DLD1 (cell line): ENCODE results near the gene SELENON.

ENCODE experiments used
- in situ Hi-C: cut with HindIII; loops from 2 replicates; pipeline ENCODE4 v1.10.0; 2017; ENCODE audit warnings: low sequenced_read_pairs

Gene SELENON

DNA sequence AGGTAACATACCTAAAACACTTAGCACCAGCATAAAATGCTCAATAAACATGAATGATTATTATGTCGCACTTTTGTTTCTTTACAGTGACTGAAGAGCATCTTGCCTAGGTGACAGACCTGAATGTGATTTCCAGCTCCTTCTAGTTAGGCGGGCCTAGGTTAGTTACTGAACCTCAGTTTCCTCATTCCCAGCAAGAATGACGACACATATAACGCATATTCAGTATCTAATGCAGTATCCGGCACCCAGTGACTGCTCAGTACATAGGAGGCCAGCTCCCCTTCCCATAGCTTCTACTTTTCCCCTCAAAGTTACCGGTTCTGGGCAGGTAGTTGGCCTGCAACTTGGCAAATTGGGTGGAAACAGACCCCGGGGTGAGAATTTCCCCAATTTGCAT is 58.5 kb downstream of the SELENON start:
- in situ Hi-C loops: no loop called here

DNA sequence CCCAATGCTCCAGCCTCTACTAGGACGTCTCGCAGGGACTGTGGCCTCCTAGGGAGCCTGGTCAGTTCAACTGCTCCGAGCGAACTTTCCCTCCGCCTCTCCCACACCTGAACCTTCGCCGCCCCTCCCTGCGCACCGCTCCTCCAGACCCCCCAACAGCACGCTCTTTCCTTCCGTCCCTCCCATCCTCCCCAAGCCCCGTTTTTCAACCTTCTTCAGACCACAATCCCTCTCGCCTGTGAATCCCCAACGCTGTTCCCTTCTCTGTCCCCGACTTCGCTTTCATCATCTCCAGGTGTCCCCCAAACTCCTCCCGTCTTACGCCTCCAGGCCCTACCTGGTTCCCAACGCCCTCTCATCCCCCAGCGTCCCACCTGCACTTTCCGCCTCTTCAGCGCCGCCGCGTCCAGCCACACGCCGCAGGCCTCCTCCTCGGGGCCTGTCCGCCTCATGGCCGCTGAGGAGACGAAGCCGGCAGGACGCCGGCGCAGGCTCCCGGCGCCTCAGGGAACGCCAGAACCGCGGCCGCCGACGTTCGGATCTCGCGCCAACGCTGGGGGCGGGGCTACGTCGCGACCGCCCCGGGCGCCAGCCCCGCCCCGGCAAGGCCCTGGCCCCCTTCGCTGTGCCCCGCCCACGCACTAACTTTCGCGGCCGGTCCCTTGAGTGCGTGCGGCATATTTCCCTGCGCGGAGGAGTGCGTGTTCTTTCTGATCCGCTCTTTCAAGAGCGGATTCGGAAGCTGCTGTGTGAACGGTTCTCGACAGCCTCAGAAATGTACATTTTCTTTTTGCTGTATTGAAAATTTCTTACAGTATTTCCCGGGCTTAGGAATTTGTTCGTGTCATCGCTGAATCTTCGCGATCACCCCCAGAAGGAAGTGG is 59.2 kb downstream of the SELENON start, which contains the start of gene AUNIP:
TSS of gene AUNIP (minus strand) at position 552 of the 884 bp plus-strand sequence. CDS start at position 452, 100 bp downstream.
- in situ Hi-C loops: no loop called here

DNA sequence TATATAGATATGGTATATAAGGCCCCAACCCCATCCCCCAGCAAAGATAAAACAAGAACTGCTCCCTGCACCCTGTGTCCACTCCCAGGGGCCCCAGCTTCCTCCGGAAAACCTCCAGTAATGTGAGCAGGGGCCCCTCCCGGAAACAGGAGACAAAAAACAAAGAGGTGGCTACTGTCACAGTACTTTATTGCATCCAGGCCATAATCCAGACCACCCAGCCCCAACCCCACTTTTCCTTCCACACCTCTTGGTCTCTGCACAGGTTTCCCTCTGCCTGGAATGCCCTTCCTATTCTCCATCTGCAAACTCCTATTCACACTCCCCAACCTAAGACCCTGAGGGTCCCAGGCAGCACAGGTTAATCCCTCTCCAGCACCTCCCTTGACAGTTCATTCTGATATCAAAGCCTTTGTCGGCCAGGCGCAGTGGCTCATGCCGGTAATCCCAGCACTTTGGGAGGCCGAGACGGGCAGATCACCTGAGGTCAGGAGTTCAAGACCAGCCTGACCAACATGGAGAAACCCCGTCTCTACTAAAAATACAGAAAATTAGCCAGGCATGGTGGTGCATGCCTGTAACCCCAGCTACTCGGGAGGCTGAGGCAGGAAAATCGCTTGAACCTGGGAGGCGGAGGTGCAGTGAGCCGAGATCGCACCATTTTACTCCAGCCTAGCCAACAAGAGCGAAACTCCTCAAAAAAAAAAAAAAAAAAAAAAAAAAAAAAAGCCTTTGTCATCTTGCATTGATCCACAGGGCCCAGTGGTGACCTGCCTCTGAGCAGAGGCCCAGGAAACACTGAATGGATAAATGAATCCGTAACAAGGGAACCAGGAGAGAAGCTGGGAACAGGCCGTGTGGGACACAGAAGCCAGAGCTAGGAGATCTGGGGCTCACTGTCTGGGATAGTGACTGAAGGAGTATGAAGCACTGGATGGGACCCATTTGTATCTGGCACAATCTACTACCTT is 61.6 kb downstream of the SELENON start:
- in situ Hi-C loops: no loop called here

DNA sequence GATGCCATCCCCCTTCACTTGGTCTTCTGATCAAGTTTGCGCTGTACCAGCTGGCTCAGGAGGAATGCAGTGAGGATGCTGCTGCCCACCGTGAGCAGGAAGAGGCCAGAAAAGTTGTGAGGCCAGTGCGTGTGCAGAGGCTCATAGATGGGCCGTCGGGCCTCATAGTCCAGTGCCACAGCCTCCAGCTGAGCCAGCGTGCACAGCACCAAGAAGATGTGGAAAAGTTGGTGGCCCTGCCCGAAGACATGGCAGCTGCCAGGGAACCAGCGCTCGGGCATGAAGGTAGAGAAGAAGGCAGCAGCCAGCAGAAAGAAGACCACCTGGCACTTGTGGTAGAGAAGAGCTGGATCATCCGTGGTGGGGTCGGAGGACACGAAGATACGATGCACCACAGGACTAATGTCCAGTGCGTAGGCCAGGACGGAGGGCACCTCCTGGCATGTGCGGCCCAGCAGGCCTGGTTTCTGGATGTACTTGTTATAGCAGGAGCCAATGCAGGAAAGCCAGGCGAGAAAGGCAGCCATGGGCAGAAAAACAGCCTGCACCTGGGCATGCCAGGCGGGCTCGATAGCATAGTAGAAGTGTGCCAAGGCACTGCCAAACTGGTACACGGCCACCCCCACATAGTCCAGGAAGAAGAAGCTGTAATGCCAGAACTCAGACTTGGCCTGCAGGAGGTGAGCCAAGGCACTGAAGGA is 62.9 kb downstream of the SELENON start:
- in situ Hi-C loops: no loop called here

DNA sequence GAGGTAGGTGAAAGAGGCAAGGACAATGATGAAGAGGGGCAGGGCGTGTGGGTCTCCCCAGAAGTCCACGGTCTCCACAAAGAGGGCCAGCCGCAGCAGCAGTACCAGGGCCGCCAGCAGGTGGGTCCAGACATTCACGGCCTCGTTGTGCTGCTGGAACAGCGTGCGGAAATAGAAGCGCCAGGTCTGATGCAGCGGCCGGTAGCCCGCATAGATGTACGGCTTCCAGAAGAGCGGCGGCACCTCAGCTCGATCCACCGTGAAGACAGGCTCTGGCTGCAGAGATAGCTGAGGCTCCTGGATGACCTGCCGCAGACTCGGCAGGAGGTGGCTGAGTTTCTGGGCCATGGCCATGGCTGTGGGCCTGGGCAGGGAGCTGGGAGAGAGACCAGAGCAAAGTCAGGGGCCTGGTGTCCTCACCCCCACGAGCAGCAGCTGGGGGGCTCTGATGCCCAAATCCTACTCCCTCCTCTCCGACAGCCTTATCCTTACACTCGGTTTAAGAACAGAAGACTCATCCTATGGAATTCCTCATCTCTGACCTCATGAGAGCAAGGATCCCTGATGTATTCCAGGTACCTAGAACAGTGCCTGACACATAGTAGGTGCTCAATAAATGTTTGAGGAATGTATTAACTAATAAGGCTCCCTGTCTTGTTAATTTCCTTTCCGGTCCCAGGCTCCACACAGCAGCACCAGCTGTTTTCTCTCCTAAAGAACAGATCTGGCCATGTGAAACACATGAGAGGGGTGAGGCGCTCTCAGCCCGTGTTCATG is 63.7 kb downstream of the SELENON start:
- in situ Hi-C loops: no loop called here

DNA sequence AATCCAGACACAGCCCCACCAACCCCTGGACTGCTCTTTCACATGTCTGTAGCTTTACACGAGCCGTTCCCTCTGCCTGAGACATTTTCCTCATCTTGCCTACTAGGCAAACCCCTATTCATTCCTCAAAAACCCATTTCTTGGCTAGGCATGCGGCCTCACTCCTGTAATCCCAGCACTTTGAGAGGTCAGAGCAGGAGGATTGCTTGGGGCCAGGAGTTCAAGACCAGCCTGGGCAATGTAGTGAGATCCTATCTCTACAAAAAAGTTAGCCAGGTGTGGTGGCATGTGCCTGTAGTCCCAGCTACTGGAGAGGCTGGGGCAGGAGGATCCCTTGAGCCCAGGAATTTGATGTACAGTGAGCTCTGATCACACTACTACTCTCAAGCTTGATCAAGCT is 64.4 kb downstream of the SELENON start:
- in situ Hi-C loops: no loop called here

DNA sequence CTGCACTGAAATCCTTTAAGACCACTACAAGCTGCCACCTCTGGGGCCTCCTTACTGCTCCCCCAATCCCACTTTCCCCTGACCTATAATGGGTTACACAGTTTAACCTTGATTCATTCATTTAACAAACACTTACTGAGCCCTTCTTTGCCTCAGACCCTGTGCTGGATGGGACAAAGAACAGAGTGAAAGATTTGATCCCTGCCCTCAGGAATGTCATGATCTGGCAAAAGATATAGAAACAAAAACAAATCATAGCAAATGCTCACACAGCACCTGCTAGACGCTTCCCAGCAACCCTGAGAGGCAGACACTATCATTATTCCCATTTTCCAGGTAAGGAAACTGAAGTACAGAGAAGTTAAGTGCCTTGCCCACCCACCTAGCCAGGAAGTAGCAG is 66.3 kb downstream of the SELENON start:
- in situ Hi-C loops: no loop called here

DNA sequence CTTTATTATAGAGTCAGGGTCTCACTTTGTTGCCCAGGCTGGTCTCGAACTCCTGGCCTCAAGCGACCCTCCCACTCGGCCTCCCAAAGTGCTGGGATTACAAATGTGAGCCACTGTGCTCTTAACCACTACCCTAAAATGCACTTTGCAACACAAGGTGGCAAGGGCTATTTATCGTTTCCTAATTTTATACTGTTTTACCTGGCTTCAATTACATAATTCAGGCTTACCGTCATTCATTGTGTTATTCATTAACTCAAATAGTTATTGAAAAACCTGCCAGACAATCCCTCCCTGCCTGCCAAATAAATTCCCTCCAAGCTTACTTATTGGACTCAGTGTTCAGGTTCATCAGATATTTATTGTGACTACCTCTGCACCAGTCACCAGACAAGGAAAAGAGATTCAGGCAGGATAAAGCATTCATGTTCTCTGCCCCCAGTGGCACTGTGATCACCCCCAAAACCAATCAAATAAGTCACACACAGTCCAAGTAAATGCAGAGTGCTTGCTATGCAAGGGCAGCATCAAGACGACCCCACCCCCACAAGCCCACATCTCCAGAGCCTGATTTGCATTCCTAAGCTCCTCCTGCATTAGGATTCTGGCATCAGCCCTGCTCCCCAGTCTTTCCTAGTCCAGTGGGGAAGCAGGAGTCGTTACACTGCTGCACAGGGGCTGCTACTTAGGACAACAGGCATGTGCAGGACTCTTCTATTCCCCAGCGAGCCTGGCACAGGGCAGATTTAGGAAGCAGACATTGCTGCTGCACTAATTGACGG is 67.4 kb downstream of the SELENON start:
- in situ Hi-C loops: no loop called here
